ENCODE measurements around the gene CSMD2. TPM values are rescaled to one million over a fixed set of nuclear protein-coding genes. Genes with fewer than 3 reads are reported as not detected.
A peak's percentile ranks its signal among the peaks of the same experiment; 100 is the strongest.

Gene CSMD2
- total RNA-seq, result not detected

GRCh38 chr1:34164771-34165391 is at the start of gene CSMD2:
Gene CSMD2 (minus strand): TSS chr1:34165230. CDS start chr1:34165097, 133 bp downstream.
- POLR2A ChIA-PET, result no interaction called here
- Mint-ChIP-seq H3K9me3 (no peaks in the 10 kb centered on the region), H3K36me3 (ENCODE audit: low read depth) (no peaks in the 10 kb centered on the region), H3K4me3 (no peak within 1 kb of the TSS), H3K27ac (no peak within 1 kb of the TSS), H3K27me3 (peaks cover 61% of the 10 kb centered on the region), H3K4me1 (ENCODE audit: low read depth) (peaks cover 8% of the 10 kb centered on the region)
- intact Hi-C loops (cut with micrococcal nuclease), result no loop called here
- TF ChIP-seq CTCF (IDR thresholded peaks at IDR 0.05), result no peak
- no peak for ATAC-seq
- DNase-seq, result no peak
- CTCF ChIA-PET, result interaction anchor here (0.7 kb wide), 1 partner anchor 532 kb away, joined by 3 read pairs; no protein-coding TSS in a partner anchor

- intact Hi-C loops (cut with micrococcal nuclease), result no loop called here
- TF ChIP-seq CTCF (IDR thresholded peaks at IDR 0.05), result no peak
- no peak overlapping the region for H3K27ac Mint-ChIP-seq
- no peak for ATAC-seq
- no peaks in the 10 kb centered on the region for H3K9me3 Mint-ChIP-seq
- no peaks in the 10 kb centered on the region for H3K4me1 Mint-ChIP-seq (ENCODE audit: low read depth)
- H3K27me3 Mint-ChIP-seq, result peaks cover 4% of the 10 kb centered on the region
- no peak overlapping the region for H3K4me3 Mint-ChIP-seq
- POLR2A ChIA-PET, result no interaction called here
- no peaks in the 10 kb centered on the region for H3K36me3 Mint-ChIP-seq (ENCODE audit: low read depth)
- CTCF ChIA-PET, result no interaction called here
- DNase-seq, result no peak
Measured at GRCh38 chr1:34213956-34214355, 48.9 kb upstream of the CSMD2 start.

GRCh38 chr1:34212673-34213072 is 47.6 kb upstream of the CSMD2 start:
- Mint-ChIP-seq H3K36me3 (ENCODE audit: low read depth) (no peaks in the 10 kb centered on the region), H3K4me1 (ENCODE audit: low read depth) (no peaks in the 10 kb centered on the region), H3K4me3 (no peak overlapping the region), H3K27ac (no peak overlapping the region), H3K9me3 (no peaks in the 10 kb centered on the region), H3K27me3 (peaks cover 2% of the 10 kb centered on the region)
- POLR2A ChIA-PET, result no interaction called here
- CTCF ChIA-PET, result no interaction called here
- ATAC-seq (no peak), DNase-seq (no peak)
- TF ChIP-seq CTCF (IDR thresholded peaks at IDR 0.05), result no peak
- intact Hi-C loops (cut with micrococcal nuclease), result no loop called here

- H3K27ac Mint-ChIP-seq, result no peak overlapping the region
- no peaks in the 10 kb centered on the region for H3K9me3 Mint-ChIP-seq
- TF ChIP-seq CTCF (IDR thresholded peaks at IDR 0.05), result no peak
- ChIA-PET POLR2A (no interaction called here), CTCF (no interaction called here)
- intact Hi-C loops (cut with micrococcal nuclease), result no loop called here
- no peaks in the 10 kb centered on the region for H3K36me3 Mint-ChIP-seq (ENCODE audit: low read depth)
- peaks cover 6% of the 10 kb centered on the region for H3K27me3 Mint-ChIP-seq
- DNase-seq, result no peak
- ATAC-seq, result peak; percentile 64
- H3K4me1 Mint-ChIP-seq (ENCODE audit: low read depth), result no peaks in the 10 kb centered on the region
- H3K4me3 Mint-ChIP-seq, result no peak overlapping the region
Measured at GRCh38 chr1:34199927-34200326, 34.9 kb upstream of the CSMD2 start.

- H3K27me3 Mint-ChIP-seq, result peaks cover 8% of the 10 kb centered on the region
- TF ChIP-seq CTCF (IDR thresholded peaks at IDR 0.05), result no peak
- no peak overlapping the region for H3K27ac Mint-ChIP-seq
- peaks cover 9% of the 10 kb centered on the region for H3K9me3 Mint-ChIP-seq
- DNase-seq (no peak), ATAC-seq (no peak)
- H3K4me1 Mint-ChIP-seq (ENCODE audit: low read depth), result no peaks in the 10 kb centered on the region
- H3K4me3 Mint-ChIP-seq, result no peak overlapping the region
- intact Hi-C loops (cut with micrococcal nuclease), result no loop called here
- ChIA-PET CTCF (no interaction called here), POLR2A (no interaction called here)
- no peaks in the 10 kb centered on the region for H3K36me3 Mint-ChIP-seq (ENCODE audit: low read depth)
Measured at GRCh38 chr1:34192621-34193020, 27.6 kb upstream of the CSMD2 start.
